SIG-M5 treated with dmso at 0.1 percent for 504 hours (cell line): ENCODE data around the gene B3GLCT.
"Not testable (repeated sequence)": the region's sequence is repeated elsewhere in the genome, so short reads cannot be mapped to it uniquely, and the experiment has no call there.

Experiments used
- DNase-seq: peaks from one replicate; lab custom pipeline; 2025; ENCODE audit not compliant: unreplicated experiment; lab: John Stamatoyannopoulos, UW

B3GLCT gene

GRCh38 chr13:31339616-31340015 lies 139.8 kb downstream of the B3GLCT start:
- not testable (repeated sequence) for DNase-seq

- DNase-seq, result not testable (repeated sequence)
These were observed 141.1 kb downstream of the B3GLCT start for GRCh38 chr13:31340848-31341247.

- DNase-seq, result no peak
These were observed 147.1 kb downstream of the B3GLCT start for GRCh38 chr13:31346891-31347290.

- no peak for DNase-seq
These were observed 149.4 kb downstream of the B3GLCT start for GRCh38 chr13:31349156-31349555.

- no peak for DNase-seq
These were observed 150.8 kb downstream of the B3GLCT start for GRCh38 chr13:31350560-31350959.

GRCh38 chr13:31351376-31351775 lies 151.6 kb downstream of the B3GLCT start:
- DNase-seq, result no peak

GRCh38 chr13:31352467-31352866 lies 152.7 kb downstream of the B3GLCT start:
- no peak for DNase-seq

GRCh38 chr13:31355001-31355400 lies 155.2 kb downstream of the B3GLCT start:
- no peak for DNase-seq

GRCh38 chr13:31356991-31357390 lies 157.2 kb downstream of the B3GLCT start:
- no peak for DNase-seq

- DNase-seq, result no peak
These were observed 157.8 kb downstream of the B3GLCT start for GRCh38 chr13:31357581-31357980.

- no peak for DNase-seq
These were observed 161.9 kb downstream of the B3GLCT start for GRCh38 chr13:31361673-31362072.

- DNase-seq, result no peak
These were observed 165.9 kb downstream of the B3GLCT start for GRCh38 chr13:31365630-31366029.

GRCh38 chr13:31367410-31367809 lies 167.6 kb downstream of the B3GLCT start:
- no peak for DNase-seq

GRCh38 chr13:31369213-31369612 lies 169.4 kb downstream of the B3GLCT start:
- no peak for DNase-seq

- DNase-seq, result no peak
These were observed 172.7 kb downstream of the B3GLCT start for GRCh38 chr13:31372454-31372853.

GRCh38 chr13:31374682-31375081 lies 174.9 kb downstream of the B3GLCT start:
- no peak for DNase-seq

- DNase-seq, result no peak
These were observed 178.2 kb downstream of the B3GLCT start for GRCh38 chr13:31377946-31378345.

GRCh38 chr13:31380715-31381114 lies 180.9 kb downstream of the B3GLCT start:
- no peak for DNase-seq
